Ascending aorta (tissue), 2 donors: Measurements from ENCODE around the gene LUC7L2. TPM values are rescaled to one million over a fixed set of nuclear protein-coding genes. Genes with fewer than 3 reads are reported as not detected.
"Not testable (repeated sequence)": the region's sequence is repeated elsewhere in the genome, so short reads cannot be mapped to it uniquely, and the experiment has no call there.

Experiments
- DNase-seq, 2 donors: peaks; one replicate each; pipeline ENCODE4 v3.0.0-alpha.2; 2019; ENCODE audit warnings: low spot score in 2 of 2
- H3K27ac ChIP-seq, 2 donors: fragments of 200-600 bp; sonication (generic); one replicate each; pipeline ENCODE4 v1.5.1; 2016 to 2017; ENCODE audit warnings: mild to moderate bottlenecking in 1 of 2
- H3K27me3 ChIP-seq: fragments of 200-600 bp; sonication (generic); one replicate; pipeline ENCODE4 v1.5.1; 2017
- H3K36me3 ChIP-seq, 2 donors: fragments of 200-600 bp; sonication (generic); one replicate each; pipeline ENCODE4 v1.5.1; 2016
- H3K4me1 ChIP-seq, 2 donors: fragments of 200-600 bp; sonication (generic); one replicate each; pipeline ENCODE4 v1.5.1; 2016 to 2017; ENCODE audit warnings: mild to moderate bottlenecking in 1 of 2
- H3K4me3 ChIP-seq, 2 donors: fragments of 200-600 bp; sonication (generic); one replicate each; pipeline ENCODE4 v1.5.1; 2016 to 2017; ENCODE audit warnings: mild to moderate bottlenecking in 1 of 2
- H3K9me3 ChIP-seq, 2 donors: fragments of 200-600 bp; sonication (generic); one replicate each; pipeline ENCODE4 v1.5.1; 2016
- intact Hi-C: fragments of 100-400 bp; cut with DNase I; formaldehyde crosslinking; loops from one replicate; pipeline ENCODE4 v1.15.1; 2023
- total RNA-seq: library from RNA; depleted of rRNA; stranded (reverse); fragments of >200 nt; gene quantifications from one replicate; pipeline ENCODE4 v1.1.0, GENCODE V29; 2016
- TF ChIP-seq, protein P1 (sequence below), 3 experiments: fragments of 200-600 bp in 2 of 3; fragments of 450-650 bp in 1 of 3; sonication (generic) in 2 of 3; IDR thresholded peaks; one replicate each; pipeline ENCODE4 v1.5.1; 2016 to 2019; ENCODE audit warnings: antibody characterized with exemption in 3 of 3, mild to moderate bottlenecking in 1 of 3, moderate library complexity in 1 of 3

Gene LUC7L2
- total RNA-seq, 1 donor from 2014 or later = 41.0 TPM

DNA sequence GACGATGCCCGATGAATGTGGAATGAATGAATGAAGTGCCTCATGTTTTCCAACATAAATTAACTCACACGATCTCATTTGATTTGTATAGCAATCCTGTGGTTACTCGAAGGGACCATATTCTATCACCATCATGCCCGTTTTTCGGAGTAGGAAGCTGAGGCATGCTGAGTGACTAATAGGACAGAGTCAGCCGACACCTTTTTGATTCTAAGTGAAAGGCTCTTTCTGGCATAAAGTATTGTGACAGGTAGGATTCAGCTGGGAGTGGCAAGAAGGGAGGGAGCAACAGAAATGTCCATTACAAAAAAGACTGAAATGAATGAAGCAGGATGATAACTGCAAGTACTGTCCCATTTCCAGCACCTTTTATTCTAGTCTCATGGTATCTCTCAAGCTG lies 68.1 kb downstream of the LUC7L2 start:
- TF ChIP-seq, protein P1, sequence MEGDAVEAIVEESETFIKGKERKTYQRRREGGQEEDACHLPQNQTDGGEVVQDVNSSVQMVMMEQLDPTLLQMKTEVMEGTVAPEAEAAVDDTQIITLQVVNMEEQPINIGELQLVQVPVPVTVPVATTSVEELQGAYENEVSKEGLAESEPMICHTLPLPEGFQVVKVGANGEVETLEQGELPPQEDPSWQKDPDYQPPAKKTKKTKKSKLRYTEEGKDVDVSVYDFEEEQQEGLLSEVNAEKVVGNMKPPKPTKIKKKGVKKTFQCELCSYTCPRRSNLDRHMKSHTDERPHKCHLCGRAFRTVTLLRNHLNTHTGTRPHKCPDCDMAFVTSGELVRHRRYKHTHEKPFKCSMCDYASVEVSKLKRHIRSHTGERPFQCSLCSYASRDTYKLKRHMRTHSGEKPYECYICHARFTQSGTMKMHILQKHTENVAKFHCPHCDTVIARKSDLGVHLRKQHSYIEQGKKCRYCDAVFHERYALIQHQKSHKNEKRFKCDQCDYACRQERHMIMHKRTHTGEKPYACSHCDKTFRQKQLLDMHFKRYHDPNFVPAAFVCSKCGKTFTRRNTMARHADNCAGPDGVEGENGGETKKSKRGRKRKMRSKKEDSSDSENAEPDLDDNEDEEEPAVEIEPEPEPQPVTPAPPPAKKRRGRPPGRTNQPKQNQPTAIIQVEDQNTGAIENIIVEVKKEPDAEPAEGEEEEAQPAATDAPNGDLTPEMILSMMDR (IDR thresholded peaks at IDR 0.05) = no peak
- no peak overlapping the region for H3K4me3 ChIP-seq
- H3K4me1 ChIP-seq = peaks cover 8 to 21% of the 10 kb centered on the region in 2 donors
- no peak overlapping the region for H3K27ac ChIP-seq
- H3K36me3 ChIP-seq = peaks cover 0 to 19% of the 10 kb centered on the region in 2 donors
- no peak for DNase-seq
- no peaks in the 10 kb centered on the region for H3K27me3 ChIP-seq
- no peaks in the 10 kb centered on the region for H3K9me3 ChIP-seq
- intact Hi-C loops = no loop called here

DNA sequence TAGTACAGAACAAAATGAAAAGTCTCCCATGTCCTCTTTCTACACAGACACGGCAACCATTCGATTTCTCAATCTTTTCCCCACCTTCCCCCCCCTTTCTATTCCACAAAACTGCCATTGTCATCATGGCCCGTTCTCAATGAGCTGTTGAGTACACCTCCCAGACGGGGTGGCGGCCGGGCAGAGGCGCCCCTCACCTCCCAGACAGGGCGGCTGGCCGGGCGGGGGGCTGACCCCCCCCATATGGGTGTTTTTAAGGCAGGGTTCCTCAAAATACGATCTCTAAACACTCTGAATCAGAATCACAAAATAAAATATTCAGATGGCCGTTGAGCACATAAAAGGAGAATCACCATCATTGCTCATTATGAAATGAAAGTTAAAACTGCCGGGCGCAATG lies 70.0 kb downstream of the LUC7L2 start:
- H3K9me3 ChIP-seq, DNase-seq, H3K27me3 ChIP-seq, H3K36me3 ChIP-seq, H3K4me3 ChIP-seq, H3K27ac ChIP-seq: not testable (repeated sequence)
- intact Hi-C loops = loop anchor here (5.0 to 10.0 kb wide), 3 partner anchors 87 to 965 kb away; partner anchors contain the start of genes FMC1, HIPK2 and SLC37A3
- peaks cover 16 to 37% of the 10 kb centered on the region in 2 donors for H3K4me1 ChIP-seq

DNA sequence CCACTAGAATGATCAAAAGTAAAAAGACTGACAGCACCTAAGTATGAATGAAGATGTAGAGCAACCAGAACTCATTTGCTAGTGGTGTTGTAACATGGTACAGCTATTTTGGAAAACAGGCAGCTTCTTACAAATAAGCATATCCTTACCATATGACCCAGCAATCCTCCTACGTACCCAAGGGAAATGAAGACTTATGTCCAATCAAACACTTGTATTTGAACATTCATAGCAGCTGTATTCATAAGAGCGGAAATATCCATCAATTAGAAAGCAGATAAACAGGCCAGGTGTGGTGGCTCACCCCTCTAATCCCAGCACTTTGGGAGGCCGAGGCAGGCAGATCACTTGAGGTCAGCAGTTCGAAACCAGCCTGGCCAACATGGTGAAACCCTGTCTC lies 70.7 kb downstream of the LUC7L2 start:
- intact Hi-C loops = loop anchor here (5.0 to 10.0 kb wide), 3 partner anchors 88 to 964 kb away; partner anchors contain the start of genes FMC1, HIPK2 and SLC37A3
- TF ChIP-seq, protein P1 (IDR thresholded peaks at IDR 0.05) = no peak
- DNase-seq = no peak
- no peaks in the 10 kb centered on the region for H3K9me3 ChIP-seq
- peaks cover 16 to 39% of the 10 kb centered on the region in 2 donors for H3K4me1 ChIP-seq
- H3K27ac ChIP-seq = peak overlapping the region; percentile 93 to 94
- H3K27me3 ChIP-seq = no peaks in the 10 kb centered on the region
- no peak overlapping the region for H3K4me3 ChIP-seq
- peaks cover 0 to 7% of the 10 kb centered on the region in 2 donors for H3K36me3 ChIP-seq

DNA sequence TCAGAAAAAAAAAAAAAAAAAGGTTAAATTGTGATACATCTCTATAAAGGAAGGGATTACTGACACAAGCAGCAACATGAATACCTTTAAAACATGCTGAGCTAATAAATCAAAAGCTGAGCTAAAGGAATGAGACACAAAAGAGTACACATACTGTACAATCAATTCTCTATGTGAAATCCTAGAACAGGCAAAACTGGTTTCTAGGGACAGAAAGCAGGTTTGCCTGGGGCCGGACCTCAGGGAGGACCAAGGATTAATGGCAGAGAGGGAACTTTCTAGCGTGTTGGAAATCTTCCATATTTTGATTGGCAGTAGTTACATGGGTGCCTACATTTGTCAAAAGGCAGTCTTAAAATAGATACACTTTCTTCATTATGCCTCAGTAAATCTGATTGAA lies 71.3 kb downstream of the LUC7L2 start:
- no peaks in the 10 kb centered on the region for H3K27me3 ChIP-seq
- H3K9me3 ChIP-seq = no peaks in the 10 kb centered on the region
- H3K4me3 ChIP-seq = no peak overlapping the region
- peaks cover 0 to 7% of the 10 kb centered on the region in 2 donors for H3K36me3 ChIP-seq
- no peak for DNase-seq
- TF ChIP-seq, protein P1 (IDR thresholded peaks at IDR 0.05) = no peak
- H3K4me1 ChIP-seq = peaks cover 16 to 39% of the 10 kb centered on the region in 2 donors
- peak overlapping the region; percentile 93 to 94 for H3K27ac ChIP-seq
- intact Hi-C loops = loop anchor here (5.0 to 10.0 kb wide), 3 partner anchors 89 to 964 kb away; partner anchors contain the start of genes FMC1, HIPK2 and SLC37A3

DNA sequence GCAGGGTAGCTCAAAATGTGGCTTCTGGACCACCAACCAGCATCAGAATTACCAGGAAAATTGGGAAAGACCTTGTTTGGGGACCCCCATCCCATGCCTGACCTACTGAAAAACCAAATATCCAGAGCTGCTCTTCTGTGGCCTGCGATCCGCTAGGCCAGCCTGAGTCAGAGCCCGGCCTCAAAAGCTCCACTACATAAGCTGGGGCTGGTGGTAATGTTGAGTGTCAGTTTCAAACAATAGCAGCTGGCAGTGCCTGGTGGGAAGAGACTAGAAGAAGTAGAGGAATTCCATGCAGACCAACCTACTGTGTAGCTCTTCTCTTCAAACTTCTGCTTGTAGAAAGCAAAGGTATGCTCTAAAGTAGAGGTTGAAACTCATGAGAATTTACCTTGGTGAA lies 71.8 kb downstream of the LUC7L2 start:
- Histone ChIP-seq H3K4me1 (peaks cover 16 to 37% of the 10 kb centered on the region in 2 donors), H3K36me3 (peaks cover 0 to 7% of the 10 kb centered on the region in 2 donors), H3K27me3 (no peaks in the 10 kb centered on the region), H3K9me3 (no peaks in the 10 kb centered on the region), H3K27ac (peak overlapping the region; percentile 93 to 94), H3K4me3 (no peak overlapping the region)
- TF ChIP-seq, protein P1 (IDR thresholded peaks at IDR 0.05) = no peak
- intact Hi-C loops = loop anchor here (5.0 to 10.0 kb wide), 3 partner anchors 89 to 963 kb away; partner anchors contain the start of genes FMC1, HIPK2 and SLC37A3
- peak in 1 of 2 donors; percentile 68 for DNase-seq

DNA sequence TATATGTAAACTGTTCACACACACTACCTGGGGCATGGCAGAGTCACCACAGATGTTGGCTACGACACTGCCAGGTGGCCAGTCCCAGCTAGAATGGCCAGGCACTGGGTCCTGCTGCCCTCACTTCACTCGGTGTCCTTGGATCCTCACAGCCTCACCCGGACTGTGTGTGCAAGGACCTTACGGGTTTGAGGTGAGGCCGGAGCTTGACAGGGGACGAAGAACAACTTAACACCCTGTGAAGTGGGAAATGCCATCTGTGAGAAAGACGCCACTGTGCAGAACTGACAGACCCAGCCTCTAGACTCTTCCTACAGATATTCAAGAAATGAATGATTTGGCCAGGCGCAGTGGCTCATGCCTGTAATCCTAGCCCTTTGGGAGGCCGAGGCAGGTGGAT lies 77.1 kb downstream of the LUC7L2 start:
- Histone ChIP-seq H3K36me3 (no peaks in the 10 kb centered on the region), H3K4me1 (peaks cover 12 to 26% of the 10 kb centered on the region in 2 donors), H3K4me3 (no peak overlapping the region), H3K27ac (no peak overlapping the region), H3K9me3 (no peaks in the 10 kb centered on the region), H3K27me3 (no peaks in the 10 kb centered on the region)
- DNase-seq = no peak
- TF ChIP-seq, protein P1 (IDR thresholded peaks at IDR 0.05) = no peak
- intact Hi-C loops = loop anchor here (10.0 kb wide), 1 partner anchor 958 kb away; the partner anchor contains the start of gene SLC37A3
